ENCODE data around the gene RPP40. TPM values are rescaled to one million over a fixed set of nuclear protein-coding genes. Genes with fewer than 3 reads are reported as not detected.
A peak's percentile ranks its signal among the peaks of the same experiment; 100 is the strongest.
"Not testable (repeated sequence)": the region's sequence is repeated elsewhere in the genome, so short reads cannot be mapped to it uniquely, and the experiment has no call there.

The RPP40 gene
- 2.4 TPM for total RNA-seq
- long read RNA-seq, transcript RPP40-202 (8 exons, 1,483 nt): major isoform, 9 of 9 reads
- long read RNA-seq, partial matches to known transcripts: 0 of 9 reads
- long read RNA-seq, other reads (novel, unspliced or antisense): 0 of 9 reads

GRCh38 chr6:5003604-5004372 lies at the start of gene RPP40:
TSS of gene RPP40 (minus strand) at chr6:5004037. CDS start at chr6:5004002, 35 bp downstream.
- ATAC-seq (peak; percentile 99), DNase-seq (peak; percentile 98)
- intact Hi-C loops (cut with micrococcal nuclease): no loop called here

DNA sequence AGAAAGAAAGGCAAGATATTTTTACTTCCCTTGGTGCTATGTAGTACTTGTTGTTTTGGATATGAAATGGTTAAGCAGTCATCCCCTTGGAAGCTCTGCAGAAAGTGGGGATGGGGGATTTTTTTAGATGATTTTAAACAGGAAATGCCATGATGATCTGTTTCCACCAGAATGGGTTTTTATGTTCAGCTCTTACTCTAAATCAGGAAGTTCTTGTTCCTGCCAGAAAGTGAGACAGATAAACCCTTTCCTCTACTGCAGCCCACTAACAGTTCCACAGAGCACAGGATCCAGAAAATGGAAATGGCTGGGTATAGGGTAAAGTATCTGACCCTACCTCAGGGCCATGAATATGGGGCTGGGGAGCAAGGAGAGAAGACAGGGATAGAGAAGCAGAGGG lies 49.2 kb upstream of the RPP40 start:
- DNase-seq: no peak
- no peak for ATAC-seq
- intact Hi-C loops (cut with micrococcal nuclease): no loop called here

DNA sequence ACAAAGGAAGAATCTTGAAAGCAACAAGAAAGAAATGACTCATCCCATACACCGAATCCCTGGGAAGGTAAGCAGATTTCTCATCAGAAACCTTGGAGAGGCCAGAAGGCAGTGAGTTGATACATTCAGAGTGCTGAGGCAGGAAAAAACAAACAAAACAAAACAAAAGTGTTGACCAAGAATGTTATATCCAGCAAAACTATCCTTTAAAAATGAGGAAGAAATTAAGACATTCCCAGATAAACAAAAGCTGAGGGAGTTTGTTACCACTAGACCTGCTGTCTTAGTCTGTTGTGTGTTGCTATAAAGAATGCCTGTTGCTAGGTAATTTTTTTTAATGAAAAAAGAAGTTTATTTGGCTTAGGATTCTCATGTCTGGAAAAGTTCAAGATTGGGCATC lies 47.6 kb upstream of the RPP40 start:
- ATAC-seq (no peak), DNase-seq (no peak)
- intact Hi-C loops (cut with micrococcal nuclease): no loop called here

- no peak for DNase-seq
- ATAC-seq: no peak
- intact Hi-C loops (cut with micrococcal nuclease): no loop called here
Measured at GRCh38 chr6:5050009-5050408, 46.2 kb upstream of the RPP40 start.

DNA sequence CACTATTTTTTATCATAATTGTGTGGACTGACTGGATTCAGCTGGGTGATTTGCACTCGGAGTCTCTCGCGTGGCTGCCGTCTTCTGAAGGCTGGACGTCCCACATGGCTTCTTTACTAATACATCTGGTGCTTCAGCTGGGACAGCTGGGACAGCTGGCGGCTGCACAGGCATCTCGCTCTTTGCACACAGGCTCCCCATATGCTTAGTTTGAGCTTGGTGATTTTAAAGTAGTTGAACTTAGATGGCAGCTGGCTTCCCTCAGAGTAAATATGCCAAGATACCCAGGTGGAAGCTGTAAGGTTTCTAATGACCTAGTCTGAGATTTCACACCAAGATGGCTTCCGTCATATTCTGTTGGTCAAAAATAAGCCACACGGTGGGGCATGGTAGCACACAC lies 42.6 kb upstream of the RPP40 start:
- intact Hi-C loops (cut with micrococcal nuclease): no loop called here
- ATAC-seq (no peak), DNase-seq (no peak)

- DNase-seq (no peak), ATAC-seq (no peak)
- intact Hi-C loops (cut with micrococcal nuclease): no loop called here
Measured at GRCh38 chr6:5045416-5045815, 41.6 kb upstream of the RPP40 start.

DNA sequence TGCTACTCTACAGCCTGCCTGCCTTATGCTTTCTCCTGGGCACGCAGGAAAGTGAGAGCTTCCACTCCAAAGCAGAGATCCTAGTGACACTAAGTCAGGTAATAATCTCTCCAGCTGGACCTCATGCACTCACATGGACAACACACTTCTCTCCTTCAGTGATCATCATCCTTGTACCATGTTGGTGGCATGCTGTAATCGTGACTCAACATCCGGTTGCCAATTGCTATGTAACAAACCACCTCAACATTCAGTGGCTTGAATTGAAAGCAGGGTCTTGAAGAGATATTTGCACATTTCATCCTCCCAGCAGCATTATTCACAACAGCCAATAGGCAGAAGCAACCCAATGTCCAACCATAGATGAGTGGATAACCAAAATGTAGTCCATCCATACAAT lies 41.0 kb upstream of the RPP40 start:
- intact Hi-C loops (cut with micrococcal nuclease): no loop called here
- ATAC-seq: no peak

DNA sequence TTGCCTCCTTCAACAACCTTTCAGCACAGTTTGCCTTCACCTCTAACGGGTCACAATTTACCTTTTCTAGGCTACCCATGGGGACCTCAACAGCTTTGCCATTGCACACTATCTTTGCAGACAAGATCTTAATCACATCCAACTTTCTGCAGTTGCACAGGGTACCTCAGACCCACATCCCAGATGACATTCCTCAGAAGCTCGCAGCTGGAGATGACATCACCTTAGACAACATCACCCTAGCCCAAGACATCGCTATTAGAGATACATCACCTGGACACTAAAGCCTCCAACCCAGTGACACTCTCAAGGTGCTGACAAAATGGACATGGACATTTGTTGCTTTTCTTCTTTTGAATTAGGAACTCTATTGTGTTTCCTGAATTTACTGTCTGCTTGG lies 38.6 kb upstream of the RPP40 start:
- ATAC-seq (no peak), DNase-seq (no peak)
- intact Hi-C loops (cut with micrococcal nuclease): no loop called here

More for the DNA sequence above, 41.0 kb upstream of the RPP40 start:
- DNase-seq: no peak

GRCh38 chr6:5041955-5042354 lies 38.1 kb upstream of the RPP40 start:
- intact Hi-C loops (cut with micrococcal nuclease): no loop called here
- no peak for ATAC-seq
- no peak for DNase-seq

GRCh38 chr6:5036269-5036668 lies 32.4 kb upstream of the RPP40 start:
- ATAC-seq (no peak), DNase-seq (no peak)
- intact Hi-C loops (cut with micrococcal nuclease): no loop called here

GRCh38 chr6:5034736-5035135 lies 30.9 kb upstream of the RPP40 start:
- ATAC-seq (no peak), DNase-seq (no peak)
- intact Hi-C loops (cut with micrococcal nuclease): no loop called here

GRCh38 chr6:5034328-5034727 lies 30.5 kb upstream of the RPP40 start:
- ATAC-seq (no peak), DNase-seq (peak; percentile 55)
- intact Hi-C loops (cut with micrococcal nuclease): no loop called here

DNA sequence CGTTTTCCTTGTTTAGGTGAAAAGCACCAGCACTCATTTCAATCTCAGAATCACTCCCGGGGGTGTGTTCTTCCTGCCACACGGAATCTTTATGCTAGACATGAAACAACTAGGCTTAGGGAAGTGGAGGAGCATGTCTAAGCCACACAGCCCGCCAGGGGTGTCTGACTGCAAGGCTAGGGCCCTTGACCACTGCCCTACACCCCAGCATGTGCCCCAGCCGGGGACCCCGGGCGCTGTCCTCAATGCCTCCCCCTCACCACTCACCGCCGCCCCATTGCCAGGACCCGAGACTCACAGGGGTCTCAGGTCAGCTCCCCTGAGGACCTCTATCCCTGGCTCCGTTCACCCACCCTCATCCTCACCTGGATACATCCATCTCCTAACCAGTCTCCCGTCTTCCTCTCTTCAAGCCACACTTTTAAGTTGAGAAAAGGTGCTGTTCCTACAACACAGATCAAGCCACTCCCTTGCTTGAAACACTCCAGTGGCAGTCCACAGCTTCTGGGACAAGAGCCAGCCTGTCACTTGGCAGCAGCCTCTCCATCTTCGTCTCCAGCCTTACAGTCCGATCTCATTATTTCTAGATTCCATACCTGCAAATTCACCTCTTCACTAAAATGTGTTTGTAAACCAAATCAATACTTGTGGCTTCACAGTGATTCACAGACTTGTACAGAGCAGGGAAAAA lies 29.5 kb upstream of the RPP40 start:
- ATAC-seq (peak; percentile 70), DNase-seq (peak; percentile 52)
- intact Hi-C loops (cut with micrococcal nuclease): not testable (repeated sequence)

DNA sequence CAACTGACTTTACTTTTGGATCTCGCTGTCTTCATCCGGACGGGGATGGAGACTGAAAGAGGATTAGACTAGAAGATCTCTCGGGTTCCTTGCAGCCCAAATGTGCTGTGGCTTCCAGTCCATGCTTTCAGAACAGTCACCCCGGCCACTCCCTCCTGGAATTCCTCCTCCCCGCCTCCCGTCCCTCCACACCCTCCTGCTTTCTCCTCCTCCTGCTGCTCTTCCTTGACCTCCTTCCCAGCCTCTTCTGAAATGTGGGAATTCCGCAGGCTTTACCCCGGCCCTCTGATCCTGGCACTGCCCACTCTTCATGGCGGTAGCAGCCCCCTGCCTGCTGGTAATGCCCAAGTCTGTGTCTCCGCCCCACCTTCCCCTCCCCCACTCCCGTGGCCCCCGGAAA lies 28.9 kb upstream of the RPP40 start:
- intact Hi-C loops (cut with micrococcal nuclease); DNase-seq: not testable (repeated sequence)
- peak; percentile 53 for ATAC-seq

DNA sequence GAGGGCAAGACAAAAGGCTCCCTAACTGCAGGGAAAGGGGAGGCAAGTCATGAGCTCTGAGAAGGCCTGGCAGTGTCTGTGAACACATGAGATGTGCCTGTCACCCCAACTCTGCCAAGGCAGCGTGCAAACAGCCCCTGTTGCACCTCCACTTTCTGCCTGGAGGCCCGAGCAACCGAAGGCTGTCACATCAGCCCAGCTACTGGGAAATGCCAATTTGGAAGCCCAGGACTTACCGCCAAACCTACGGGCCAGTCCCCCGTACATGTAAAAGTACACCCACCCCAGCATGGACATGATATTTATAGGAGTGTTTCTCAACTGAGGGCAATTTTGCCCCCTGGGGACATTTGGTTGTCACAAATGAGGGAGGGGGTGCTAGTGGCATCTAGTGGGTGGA lies 27.3 kb upstream of the RPP40 start:
- DNase-seq (no peak), ATAC-seq (no peak)
- intact Hi-C loops (cut with micrococcal nuclease): no loop called here

GRCh38 chr6:5030596-5031136 lies 26.8 kb upstream of the RPP40 start:
- DNase-seq (peak; percentile 71), ATAC-seq (peak; percentile 59)
- intact Hi-C loops (cut with micrococcal nuclease): no loop called here

GRCh38 chr6:5029609-5030008 lies 25.8 kb upstream of the RPP40 start:
- intact Hi-C loops (cut with micrococcal nuclease): no loop called here
- DNase-seq (no peak), ATAC-seq (no peak)

GRCh38 chr6:5028921-5029320 lies 25.1 kb upstream of the RPP40 start:
- intact Hi-C loops (cut with micrococcal nuclease): no loop called here
- no peak for DNase-seq
- no peak for ATAC-seq

- DNase-seq: no peak
- intact Hi-C loops (cut with micrococcal nuclease): no loop called here
- no peak for ATAC-seq
Measured at GRCh38 chr6:5028301-5028700, 24.5 kb upstream of the RPP40 start.

Measured in left ventricle myocardium superior (tissue), 1 donor.